Measurements from ENCODE around the gene ANKMY1. TPM values are rescaled to one million over a fixed set of nuclear protein-coding genes. Genes with fewer than 3 reads are reported as not detected.

The ANKMY1 gene
- total RNA-seq, 2 donors from 2014 or later, result 3.7 to 7.9 TPM

GRCh38 chr2:240434728-240435456, 122.9 kb downstream of the ANKMY1 start:
- peak; percentile 86 for DNase-seq (ENCODE audit: low spot score)
- H3K4me1 ChIP-seq, result peaks cover 0 to 43% of the 10 kb centered on the region in 2 donors
- peak overlapping the region; percentile 38 to 71 for H3K4me3 ChIP-seq
- no peaks in the 10 kb centered on the region for H3K36me3 ChIP-seq
- no peaks in the 10 kb centered on the region for H3K27me3 ChIP-seq
- no peak for TF ChIP-seq CTCF (IDR thresholded peaks at IDR 0.05)
- no peaks in the 10 kb centered on the region for H3K9me3 ChIP-seq
- H3K27ac ChIP-seq, result peak overlapping the region; percentile 72 to 90

GRCh38 chr2:240433973-240434727, 123.6 kb downstream of the ANKMY1 start:
- peak overlapping the region; percentile 72 to 90 for H3K27ac ChIP-seq
- DNase-seq (ENCODE audit: low spot score), result peak; percentile 71
- TF ChIP-seq CTCF (IDR thresholded peaks at IDR 0.05), result no peak
- peaks cover 0 to 43% of the 10 kb centered on the region in 2 donors for H3K4me1 ChIP-seq
- no peaks in the 10 kb centered on the region for H3K9me3 ChIP-seq
- peak overlapping the region; percentile 38 to 71 for H3K4me3 ChIP-seq
- H3K27me3 ChIP-seq, result no peaks in the 10 kb centered on the region
- no peaks in the 10 kb centered on the region for H3K36me3 ChIP-seq

- H3K27ac ChIP-seq, result no peak overlapping the region
- no peak for TF ChIP-seq CTCF (IDR thresholded peaks at IDR 0.05)
Observed at GRCh38 chr2:240432820-240433801, 124.7 kb downstream of the ANKMY1 start.

GRCh38 chr2:240432430-240432819, 125.4 kb downstream of the ANKMY1 start:
- Histone ChIP-seq H3K27ac (no peak overlapping the region), H3K4me1 (peaks cover 0 to 27% of the 10 kb centered on the region in 2 donors), H3K27me3 (no peaks in the 10 kb centered on the region), H3K36me3 (no peaks in the 10 kb centered on the region), H3K9me3 (no peaks in the 10 kb centered on the region), H3K4me3 (no peak overlapping the region)
- DNase-seq (ENCODE audit: low spot score), result no peak
- TF ChIP-seq CTCF (IDR thresholded peaks at IDR 0.05), result no peak

More at GRCh38 chr2:240432820-240433801, 124.7 kb downstream of the ANKMY1 start:
- peaks cover 0 to 34% of the 10 kb centered on the region in 2 donors for H3K4me1 ChIP-seq
- no peak overlapping the region for H3K4me3 ChIP-seq
- H3K36me3 ChIP-seq, result no peaks in the 10 kb centered on the region
- no peaks in the 10 kb centered on the region for H3K27me3 ChIP-seq
- H3K9me3 ChIP-seq, result no peaks in the 10 kb centered on the region
- no peak for DNase-seq (ENCODE audit: low spot score)

- H3K4me1 ChIP-seq, result peaks cover 0 to 21% of the 10 kb centered on the region in 2 donors
Observed at GRCh38 chr2:240431661-240432424, 125.9 kb downstream of the ANKMY1 start.

More at GRCh38 chr2:240431661-240432424, 125.9 kb downstream of the ANKMY1 start:
- Histone ChIP-seq H3K27ac (no peak overlapping the region), H3K9me3 (no peaks in the 10 kb centered on the region), H3K36me3 (no peaks in the 10 kb centered on the region), H3K4me3 (no peak overlapping the region), H3K27me3 (no peaks in the 10 kb centered on the region)
- TF ChIP-seq CTCF (IDR thresholded peaks at IDR 0.05), result no peak
- no peak for DNase-seq (ENCODE audit: low spot score)
